LHCN-M2 (cell line): Measurements from ENCODE around the gene PANK4. TPM values are rescaled to one million over a fixed set of nuclear protein-coding genes. Genes with fewer than 3 reads are reported as not detected.

Source experiments
- DNase-seq: peaks from one replicate; pipeline ENCODE4 v3.0.0-alpha.2; 2012; ENCODE audit warnings: low read depth
- total RNA-seq: library from RNA; depleted of rRNA; stranded (reverse); fragments of >200 nt; gene quantifications from 2 replicates; pipeline ENCODE4 v1.2.3, GENCODE V29; 2014

PANK4 gene
- total RNA-seq, 1 experiment from 2014 or later, result 30.0 TPM

- DNase-seq, result no peak
These were observed 18.7 kb upstream of the PANK4 start for GRCh38 chr1:2544875-2545640.

DNA sequence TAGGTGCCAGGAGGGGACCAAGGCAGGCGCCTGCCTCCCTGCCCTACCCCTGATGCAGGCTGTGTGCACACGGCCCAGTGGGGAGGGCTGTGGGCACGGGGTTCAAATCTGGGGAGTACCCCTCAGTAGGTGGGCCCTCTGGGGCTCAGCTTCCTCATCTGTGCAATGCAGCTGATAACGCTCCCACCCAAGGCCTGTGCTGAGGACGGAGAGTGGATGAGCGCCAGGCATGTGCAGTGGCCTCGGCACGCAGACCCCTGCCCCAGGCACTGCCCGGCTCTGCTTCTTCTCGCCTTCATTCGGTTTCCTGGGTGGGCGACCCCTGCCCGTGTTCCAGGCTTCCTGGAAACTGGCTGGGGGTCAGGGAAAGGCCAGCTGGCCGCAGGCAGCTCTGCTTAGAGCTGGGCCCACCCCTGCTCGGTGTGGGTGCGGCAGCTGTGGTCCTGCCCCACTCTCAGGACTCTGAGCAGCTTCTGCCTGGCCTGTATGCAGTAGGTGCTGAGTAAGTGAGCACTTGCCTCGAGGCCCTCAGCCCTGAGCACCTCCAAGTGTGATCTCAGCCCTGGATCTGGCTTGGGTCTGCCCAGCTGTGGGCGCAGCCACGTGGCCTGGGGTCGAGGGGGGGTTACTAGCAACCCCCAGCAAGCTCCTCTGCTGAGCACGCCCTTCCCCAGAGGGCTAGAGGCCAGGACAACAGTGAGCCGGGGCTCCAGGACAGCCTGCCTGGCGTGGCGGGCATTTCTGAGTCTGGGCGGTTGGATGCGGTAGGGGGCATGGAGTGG, 17.9 kb upstream of the PANK4 start:
- no peak for DNase-seq

DNA sequence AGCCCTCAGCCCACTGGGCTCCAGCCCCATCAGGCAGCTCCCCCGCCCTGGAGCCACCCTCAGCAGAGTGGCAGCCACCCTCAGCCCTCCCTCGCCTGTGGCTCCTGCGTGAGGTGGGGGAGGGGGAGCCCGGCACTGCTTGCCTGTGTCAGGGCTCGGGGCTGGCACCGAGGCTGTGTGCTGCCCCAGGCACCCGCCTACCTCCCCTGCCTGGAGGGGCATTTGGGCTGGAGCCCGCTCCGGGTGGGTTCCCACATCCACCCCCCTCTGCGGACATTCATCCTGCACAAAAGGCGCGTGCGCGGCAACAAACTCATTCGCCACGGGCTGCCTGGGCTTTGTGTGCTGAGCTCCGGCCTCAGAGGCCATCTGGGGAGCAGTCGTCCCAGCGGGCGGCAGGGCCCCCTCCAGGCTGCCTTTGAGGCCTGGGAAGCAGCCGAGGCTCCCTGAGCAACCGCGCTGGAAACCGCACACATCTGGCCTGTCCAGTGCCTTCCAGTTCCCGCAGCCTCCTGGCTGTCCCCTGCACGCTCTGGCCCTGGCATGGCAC, 17.2 kb upstream of the PANK4 start:
- no peak for DNase-seq

DNA sequence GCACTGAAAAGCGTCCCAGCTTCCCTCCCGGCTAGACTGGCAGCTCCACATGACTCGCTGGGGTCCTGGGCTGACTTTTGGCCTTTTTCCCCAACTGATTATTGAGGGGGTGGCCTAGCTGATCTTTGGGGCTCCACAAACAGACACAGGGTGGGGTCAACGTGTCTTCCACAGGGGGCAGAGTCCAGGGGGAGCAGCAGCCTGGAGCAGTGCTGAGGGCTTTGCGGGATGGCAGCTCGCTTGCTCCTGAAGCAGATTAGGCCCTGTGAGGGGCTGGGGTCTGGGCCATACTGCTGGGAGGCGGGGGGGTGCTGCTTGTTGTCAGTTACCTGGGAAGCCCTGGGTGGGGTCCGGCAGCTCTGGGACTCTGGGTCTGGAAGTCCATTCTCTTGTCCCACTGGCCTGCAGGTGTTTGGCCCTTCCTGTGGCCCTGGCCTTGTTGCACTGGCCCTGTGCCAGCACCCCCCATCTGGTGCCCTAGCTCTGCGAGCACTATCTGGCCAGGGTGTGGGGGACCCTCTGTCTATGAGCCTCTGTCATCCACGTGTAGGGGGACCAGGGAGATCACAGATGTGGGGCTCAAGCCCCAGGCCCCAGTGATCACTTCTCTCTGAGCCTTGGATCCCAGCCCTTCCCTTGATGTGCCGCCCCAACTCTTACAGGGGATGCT, 16.0 kb upstream of the PANK4 start:
- DNase-seq, result no peak

- DNase-seq, result no peak
These were observed 15.3 kb upstream of the PANK4 start for GRCh38 chr1:2541619-2542245.

DNA sequence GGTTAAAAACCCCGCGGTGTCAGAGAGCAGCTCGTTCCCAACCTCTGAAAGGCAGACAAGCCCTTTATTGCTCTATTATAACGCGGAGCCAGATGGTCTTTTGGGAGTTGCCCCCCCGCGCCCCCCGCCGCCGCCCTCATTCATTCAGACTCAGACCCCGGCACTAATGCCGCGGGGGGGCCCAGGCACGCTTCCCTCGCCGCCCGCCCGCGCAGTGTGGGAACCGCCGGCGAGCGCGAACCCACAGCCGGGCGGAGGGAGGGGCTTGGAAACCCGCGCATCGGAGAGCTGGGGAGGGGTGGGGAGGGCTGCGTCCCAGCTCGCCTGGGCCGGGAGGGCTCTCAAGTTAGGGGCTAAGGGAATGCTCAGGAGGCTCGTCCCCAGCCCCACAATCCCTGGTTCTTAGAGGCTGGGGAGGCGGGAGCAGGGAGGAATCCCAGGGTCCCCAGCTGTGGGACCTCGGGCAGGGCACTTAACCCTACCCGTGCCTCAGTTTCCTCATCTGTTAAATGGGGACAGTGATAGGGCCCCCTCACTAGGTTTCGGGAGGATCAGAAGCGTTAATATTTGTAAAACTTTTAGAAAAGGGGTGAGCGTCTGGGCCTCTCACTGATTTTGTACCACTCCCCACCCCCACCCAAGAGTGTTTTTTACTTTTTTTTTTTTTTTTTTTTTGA, 14.6 kb upstream of the PANK4 start:
- no peak for DNase-seq

GRCh38 chr1:2539312-2539907, 13.0 kb upstream of the PANK4 start:
- DNase-seq, result no peak

DNA sequence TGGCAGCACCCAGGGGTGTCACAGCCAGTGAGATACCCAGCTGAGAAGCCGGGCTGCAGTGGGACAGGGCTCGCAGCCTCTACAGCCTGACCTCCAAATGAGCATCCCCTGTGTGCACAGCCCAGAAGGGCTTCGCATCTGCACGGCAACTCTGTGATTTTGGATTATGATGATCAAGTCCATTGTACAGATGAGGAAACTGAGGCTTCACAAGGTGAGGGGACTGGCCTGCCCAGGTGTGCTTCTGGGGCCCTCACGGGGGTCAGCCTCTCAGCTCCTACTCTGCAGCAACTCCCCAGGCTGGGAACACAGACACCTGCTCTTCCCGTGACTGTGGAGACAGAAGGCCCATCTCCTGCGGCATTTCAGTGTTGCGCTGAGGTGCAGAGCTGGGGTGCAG, 12.5 kb upstream of the PANK4 start:
- DNase-seq, result no peak

DNA sequence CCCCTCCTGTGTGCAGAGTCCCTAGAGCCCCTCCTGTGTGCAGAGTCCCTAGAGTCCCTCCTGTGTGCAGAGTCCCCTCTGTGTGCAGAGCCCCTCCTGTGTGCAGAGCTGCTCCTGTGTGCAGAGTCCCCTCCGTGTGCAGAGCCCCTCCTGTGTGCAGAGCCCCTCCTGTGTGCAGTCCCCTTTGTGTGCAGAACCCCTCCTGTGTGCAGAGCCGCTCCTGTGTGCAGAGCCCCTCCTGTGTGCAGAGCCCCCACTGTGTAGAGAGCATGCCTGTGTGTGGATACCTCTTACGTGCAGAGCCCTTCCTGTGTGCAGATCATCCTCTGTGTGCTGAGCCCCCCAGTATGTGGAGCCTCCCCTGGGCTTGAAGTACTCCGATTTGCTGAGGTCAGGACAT, 12.0 kb upstream of the PANK4 start:
- no peak for DNase-seq

DNA sequence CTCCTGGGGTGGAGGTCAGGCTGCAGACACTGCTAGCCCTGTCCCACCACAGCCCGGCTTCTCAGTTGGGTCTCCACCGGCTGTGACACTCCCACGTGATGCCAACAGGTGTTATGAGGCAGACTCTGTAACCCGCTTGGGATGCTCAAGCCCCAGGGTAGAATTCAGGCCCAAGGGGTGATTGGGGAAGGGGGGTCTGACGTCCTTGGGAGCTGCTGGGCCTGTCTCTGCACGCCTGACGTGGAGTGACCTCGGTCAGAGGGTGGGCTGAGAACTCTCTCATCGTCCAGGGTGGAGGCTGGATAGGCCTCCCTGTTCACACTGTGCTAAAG, 11.4 kb upstream of the PANK4 start:
- no peak for DNase-seq

DNA sequence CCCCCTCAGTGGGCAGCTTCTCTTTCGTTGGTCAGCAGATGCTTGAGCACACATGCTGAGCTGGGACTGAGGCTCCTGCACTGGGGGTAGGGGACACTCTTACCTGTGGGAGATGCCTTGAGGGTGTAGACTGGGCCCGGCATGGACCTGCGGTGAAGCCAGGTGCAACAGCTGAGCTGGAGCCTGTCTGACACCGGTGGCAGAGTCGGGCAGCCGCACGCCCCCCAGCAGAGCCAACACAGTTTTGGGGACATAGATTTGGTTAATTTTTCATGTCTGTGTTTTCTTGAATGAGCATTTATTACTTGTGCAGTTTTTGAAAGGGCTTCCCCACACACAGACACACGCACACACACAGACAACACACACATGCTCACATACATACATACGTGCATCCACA, 9.6 kb upstream of the PANK4 start:
- no peak for DNase-seq

DNA sequence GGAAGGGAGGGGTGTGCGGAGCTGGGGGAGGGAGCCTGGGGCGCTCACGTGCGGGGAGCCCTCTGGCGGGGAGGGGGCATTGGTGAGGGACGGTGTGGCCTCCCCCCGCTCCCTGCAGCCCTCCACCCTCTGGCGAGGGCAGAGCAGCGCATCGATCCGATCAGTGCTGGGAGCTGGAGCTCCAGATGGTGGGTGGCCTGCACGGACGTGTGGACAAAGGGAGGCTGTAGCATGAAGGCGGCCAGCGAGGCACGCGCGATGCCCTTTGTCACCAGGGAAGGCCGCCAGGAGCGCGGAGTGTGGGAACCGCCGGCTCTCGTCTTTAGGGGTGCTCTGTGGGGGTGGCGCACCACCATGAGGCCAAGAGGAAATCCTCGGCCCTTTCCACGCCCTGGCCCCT, 9.1 kb upstream of the PANK4 start:
- no peak for DNase-seq

GRCh38 chr1:2534687-2535441, 8.5 kb upstream of the PANK4 start:
- DNase-seq, result no peak

- no peak for DNase-seq
These were observed 7.9 kb upstream of the PANK4 start for GRCh38 chr1:2534315-2534686.

GRCh38 chr1:2533365-2533764, 7.0 kb upstream of the PANK4 start:
- DNase-seq, result no peak

DNA sequence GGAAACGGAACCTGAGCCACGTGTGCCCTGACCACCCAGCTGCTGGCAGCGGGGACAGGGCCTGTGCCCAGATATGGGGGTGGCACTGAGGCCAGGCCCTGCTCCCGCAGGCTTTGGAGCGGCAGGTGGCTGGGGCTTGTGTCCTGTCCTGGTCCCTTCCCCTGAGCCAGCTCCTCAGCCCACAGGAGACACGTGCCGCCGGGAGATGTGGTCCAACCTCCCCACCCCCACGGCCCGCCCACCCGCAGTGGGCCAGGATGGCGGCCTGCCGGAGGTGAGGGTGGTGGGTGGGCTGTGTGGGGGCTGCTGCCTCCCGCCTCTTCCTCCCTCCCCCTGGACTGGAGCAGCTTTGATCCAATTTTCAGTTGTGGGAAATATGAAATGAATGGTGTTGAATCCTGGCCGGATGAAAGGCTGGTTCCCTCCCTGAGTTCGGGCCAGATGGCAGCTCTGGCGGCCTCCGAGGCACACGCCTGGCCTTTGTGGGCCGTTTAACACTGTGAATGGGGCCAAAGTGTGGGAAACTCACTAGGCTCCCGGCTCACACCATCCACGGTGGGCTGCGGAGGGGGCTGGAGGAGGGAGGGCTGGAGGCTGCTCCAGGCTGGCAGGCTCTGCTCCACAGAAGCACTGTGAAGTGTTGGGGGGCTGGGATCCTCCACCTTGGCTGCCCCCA, 6.2 kb upstream of the PANK4 start:
- DNase-seq, result no peak

GRCh38 chr1:2530513-2531361, 4.3 kb upstream of the PANK4 start:
- no peak for DNase-seq

- no peak for DNase-seq
These were observed 3.6 kb upstream of the PANK4 start, which contains the start of gene HES5 for GRCh38 chr1:2529784-2530512. Gene HES5 (minus strand): TSS chr1:2530263. CDS start chr1:2530164, 99 bp downstream.
